ENCODE results near the gene UNK.

GRCh38 chr17:75840799-75841164 is 56.2 kb downstream of the UNK start:
- no peak for TF ChIP-seq SIN3A (IDR thresholded peaks at IDR 0.05; ENCODE audit: borderline replicate concordance in 2 of 2, control insufficient read depth in 1 of 2, low read depth in 2 of 2, low read length in 2 of 2)
- no peak for TF ChIP-seq CTCF (IDR thresholded peaks at IDR 0.05 in 2 of 3, conservative IDR thresholded peaks at IDR 0.05 in 1 of 3; ENCODE audit: insufficient read depth in 2 of 3, low read depth in 1 of 3, low read length in 3 of 3)
- TF ChIP-seq ZNF695 (CRISPR knock-in tag; IDR thresholded peaks at IDR 0.05), result no peak
- no peak for TF ChIP-seq ZC3H8 (IDR thresholded peaks at IDR 0.05)
- TF ChIP-seq SRSF1 (IDR thresholded peaks at IDR 0.05; ENCODE audit: low read depth, low read length), result no peak
- TF ChIP-seq ESRRA (IDR thresholded peaks at IDR 0.05; ENCODE audit: borderline replicate concordance, low read depth), result no peak
- TF ChIP-seq KDM4B (IDR thresholded peaks at IDR 0.05; ENCODE audit: borderline replicate concordance in 2 of 2, low read depth in 1 of 2), result no peak
- TF ChIP-seq ZNF175 (CRISPR knock-in tag; IDR thresholded peaks at IDR 0.05; ENCODE audit: low read depth), result no peak
- TF ChIP-seq TBP (optimal IDR thresholded peaks at IDR 0.05; ENCODE audit: low read depth, low read length), result no peak
- TF ChIP-seq ADNP (tag; IDR thresholded peaks at IDR 0.05), result no peak
